Measurements from ENCODE around the gene ETV5.
A peak's percentile ranks its signal among the peaks of the same experiment; 100 is the strongest.
"Not testable (repeated sequence)": the region's sequence is repeated elsewhere in the genome, so short reads cannot be mapped to it uniquely, and the experiment has no call there.

The ETV5 gene

DNA sequence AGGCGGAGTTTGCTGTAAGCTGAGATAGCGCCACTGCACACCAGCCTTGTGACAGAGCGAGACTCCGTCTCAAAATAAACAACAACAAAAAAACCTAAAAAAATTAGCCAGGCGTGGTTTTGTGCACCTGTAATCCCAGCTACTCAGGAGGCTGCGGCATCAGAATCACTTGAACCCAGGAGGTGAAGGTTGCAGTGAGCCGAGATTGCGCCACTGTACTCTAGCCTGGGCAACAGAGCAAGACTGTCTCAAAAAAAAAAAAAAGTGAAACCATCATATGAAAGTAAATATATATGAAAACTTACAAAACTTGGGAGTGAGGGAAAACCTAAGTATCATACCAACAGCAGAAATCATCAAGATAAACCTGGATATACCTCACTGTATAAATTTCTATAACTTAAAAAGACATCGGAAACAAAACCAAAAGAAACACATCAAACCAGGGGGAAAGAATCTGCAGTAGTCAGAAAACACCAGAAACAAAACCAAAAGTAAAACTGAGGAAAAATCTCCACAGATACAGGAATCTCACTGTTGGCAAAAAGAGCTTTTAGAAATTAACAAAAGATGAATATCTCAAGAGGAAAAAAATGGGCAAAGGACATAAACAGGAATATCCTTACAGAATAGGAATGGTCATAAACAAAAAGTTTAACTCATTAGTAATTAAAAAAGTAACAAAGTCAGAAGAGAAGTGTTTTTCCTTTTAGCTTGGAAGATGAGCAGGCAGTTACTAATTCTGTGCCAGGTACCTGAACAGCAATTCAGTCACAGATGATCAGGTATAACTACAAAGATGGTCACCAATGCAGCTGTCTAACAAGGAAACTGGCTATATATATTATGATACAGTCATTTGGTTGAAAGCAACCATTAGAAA is 41.3 kb downstream of the ETV5 start:
- DNase-seq (ENCODE audit: low read depth): no peak

DNA sequence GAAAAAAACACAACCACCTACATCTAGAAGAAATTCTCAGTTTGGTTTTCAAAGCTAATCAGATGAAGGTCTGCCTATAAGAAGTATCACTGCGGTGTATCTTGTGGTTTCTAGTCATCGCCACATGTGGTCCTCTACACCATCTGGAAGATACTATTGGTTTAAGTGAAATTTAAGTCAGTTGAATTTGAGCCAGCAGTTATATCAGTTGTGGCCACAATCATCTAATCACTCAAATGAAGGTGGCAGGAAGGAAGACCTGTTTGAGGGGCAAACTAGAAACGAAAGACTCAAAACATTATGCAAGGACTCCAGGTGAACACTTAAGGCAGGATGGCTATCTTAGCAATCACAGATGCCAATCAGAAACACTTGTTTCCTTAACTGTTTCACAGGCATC is 48.7 kb downstream of the ETV5 start:
- no peak for DNase-seq (ENCODE audit: low read depth)

GRCh38 chr3:186059192-186059591 is 49.7 kb downstream of the ETV5 start:
- no peak for DNase-seq (ENCODE audit: low read depth)

GRCh38 chr3:186058225-186058624 is 50.7 kb downstream of the ETV5 start:
- no peak for DNase-seq (ENCODE audit: low read depth)

DNA sequence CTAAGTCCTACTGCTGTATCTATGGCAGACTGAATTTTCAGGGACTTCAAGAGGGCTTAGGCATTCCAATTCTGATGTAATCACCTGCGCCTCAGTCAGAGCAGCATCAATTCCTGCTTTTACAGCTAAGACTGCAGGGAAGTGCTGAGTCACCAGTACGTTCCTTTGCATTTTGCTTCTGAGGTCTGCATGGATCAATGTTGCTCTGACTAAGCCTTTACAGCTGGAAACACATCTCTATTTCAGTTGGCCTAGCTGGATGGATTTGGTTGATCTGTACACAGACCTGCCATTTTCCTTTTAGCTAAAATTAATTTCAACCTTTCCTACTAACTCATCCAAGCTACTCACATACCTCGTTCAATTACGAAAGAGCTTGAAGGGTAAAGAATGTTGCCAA is 51.3 kb downstream of the ETV5 start:
- DNase-seq (ENCODE audit: low read depth): peak; percentile 42

- DNase-seq (ENCODE audit: low read depth): no peak
Measured at GRCh38 chr3:186054792-186055352, 54.0 kb downstream of the ETV5 start.

- DNase-seq (ENCODE audit: low read depth): no peak
Measured at GRCh38 chr3:186053954-186054791, 54.7 kb downstream of the ETV5 start.

- DNase-seq (ENCODE audit: low read depth): no peak
Measured at GRCh38 chr3:186052096-186052840, 56.6 kb downstream of the ETV5 start.

DNA sequence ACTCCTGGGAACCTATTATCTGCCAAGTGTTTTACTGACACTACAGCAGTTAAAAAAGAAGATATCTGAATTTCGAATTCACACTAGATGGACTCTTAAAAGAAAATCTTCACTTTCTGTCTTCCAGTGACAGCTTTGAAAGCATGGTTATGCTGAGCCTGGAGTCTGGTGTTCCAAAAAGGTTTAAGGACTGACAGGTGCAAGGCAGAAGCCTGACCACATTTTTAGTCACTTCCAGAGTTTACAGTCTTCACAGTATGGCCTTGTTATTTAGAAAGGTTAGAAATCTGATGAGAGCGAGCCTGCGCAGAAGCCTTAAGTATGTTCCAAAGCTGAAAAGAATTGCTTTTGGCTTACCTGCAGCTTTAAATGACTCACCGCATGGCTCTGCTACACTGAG is 59.9 kb downstream of the ETV5 start:
- DNase-seq (ENCODE audit: low read depth): no peak

- no peak for DNase-seq (ENCODE audit: low read depth)
Measured at GRCh38 chr3:186048119-186048518, 60.8 kb downstream of the ETV5 start.

- no peak for DNase-seq (ENCODE audit: low read depth)
Measured at GRCh38 chr3:186046838-186047237, 62.1 kb downstream of the ETV5 start.

DNA sequence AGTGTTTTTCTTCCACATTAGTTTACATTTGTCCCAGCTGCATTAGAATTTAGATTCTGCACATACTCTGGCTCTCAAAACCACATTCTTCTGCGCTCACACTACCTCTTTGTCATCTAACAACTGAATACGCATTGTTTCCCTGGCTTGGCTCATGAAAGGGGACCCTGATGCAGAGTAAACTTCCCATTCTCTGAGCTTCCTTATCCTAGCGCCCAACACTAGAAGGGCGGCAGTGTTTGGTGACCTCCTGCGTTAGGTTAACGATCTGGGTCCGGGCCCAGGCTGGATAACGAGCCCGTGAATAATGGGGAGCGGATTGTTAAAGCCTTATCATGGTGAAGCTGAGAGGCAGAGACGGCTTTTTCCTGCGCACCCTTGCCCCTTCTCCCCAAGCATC is 63.9 kb downstream of the ETV5 start:
- no peak for DNase-seq (ENCODE audit: low read depth)

GRCh38 chr3:186044427-186044826 is 64.5 kb downstream of the ETV5 start:
- no peak for DNase-seq (ENCODE audit: low read depth)

GRCh38 chr3:186042521-186043202 is 66.2 kb downstream of the ETV5 start:
- DNase-seq (ENCODE audit: low read depth): no peak

DNA sequence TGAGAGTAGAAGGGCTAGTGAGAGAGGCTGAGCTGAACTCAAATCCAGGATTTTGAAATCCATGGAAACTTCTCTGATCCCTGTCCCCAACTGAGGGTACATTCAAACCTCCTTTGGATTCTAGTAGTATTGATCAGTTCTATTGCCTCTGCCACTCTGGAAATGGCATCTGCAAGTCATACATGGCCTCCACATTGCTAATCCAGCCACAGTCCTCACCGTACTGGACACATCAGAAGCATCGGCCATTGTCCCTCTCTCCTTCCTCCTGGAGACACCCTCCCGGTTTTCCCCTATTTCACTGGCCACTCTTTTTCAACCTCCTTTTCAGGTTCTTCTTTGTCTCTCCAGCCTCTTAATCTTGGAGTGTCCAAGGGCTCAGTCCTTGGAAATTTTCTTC is 66.9 kb downstream of the ETV5 start:
- DNase-seq (ENCODE audit: low read depth): no peak

GRCh38 chr3:186038360-186038759 is 70.5 kb downstream of the ETV5 start:
- DNase-seq (ENCODE audit: low read depth): no peak

DNA sequence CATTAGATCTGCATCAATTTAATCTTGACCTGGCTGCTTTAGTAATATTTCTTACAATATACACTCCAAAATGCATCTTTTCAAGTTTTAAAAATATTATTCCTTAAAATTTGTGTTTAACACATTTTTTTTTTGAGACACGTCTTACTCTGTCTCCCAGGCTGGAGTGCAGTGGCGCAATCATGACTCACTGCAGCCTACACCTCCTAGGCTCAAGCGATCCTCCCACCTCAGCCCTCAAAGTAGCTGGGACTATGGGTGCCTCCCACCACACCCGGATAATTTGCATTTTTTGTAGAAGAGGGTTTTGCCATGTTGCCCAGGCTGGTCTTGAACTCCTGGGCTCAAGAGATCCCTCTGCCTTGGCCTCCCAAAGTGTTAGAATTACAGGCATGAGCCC is 73.6 kb downstream of the ETV5 start:
- DNase-seq (ENCODE audit: low read depth): no peak

DNA sequence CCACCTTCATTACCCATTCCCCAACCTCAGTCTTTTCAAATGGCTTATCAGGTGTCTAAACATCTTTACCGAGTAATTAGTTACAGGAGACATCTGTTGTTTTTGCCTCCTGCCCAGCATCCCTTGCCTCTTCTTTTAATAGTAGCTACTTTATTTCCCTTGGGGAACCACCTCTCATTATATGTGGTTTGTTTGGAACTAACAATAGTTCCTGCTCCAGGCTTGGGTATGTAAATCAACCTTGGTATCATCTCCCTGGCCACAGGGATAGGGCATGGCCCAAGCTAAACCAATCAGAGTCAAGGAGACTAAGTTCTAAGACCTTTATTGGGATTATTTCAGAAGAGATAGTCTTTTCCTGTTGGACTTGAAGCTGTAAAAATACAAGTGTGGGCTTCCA is 76.6 kb downstream of the ETV5 start:
- no peak for DNase-seq (ENCODE audit: low read depth)

DNA sequence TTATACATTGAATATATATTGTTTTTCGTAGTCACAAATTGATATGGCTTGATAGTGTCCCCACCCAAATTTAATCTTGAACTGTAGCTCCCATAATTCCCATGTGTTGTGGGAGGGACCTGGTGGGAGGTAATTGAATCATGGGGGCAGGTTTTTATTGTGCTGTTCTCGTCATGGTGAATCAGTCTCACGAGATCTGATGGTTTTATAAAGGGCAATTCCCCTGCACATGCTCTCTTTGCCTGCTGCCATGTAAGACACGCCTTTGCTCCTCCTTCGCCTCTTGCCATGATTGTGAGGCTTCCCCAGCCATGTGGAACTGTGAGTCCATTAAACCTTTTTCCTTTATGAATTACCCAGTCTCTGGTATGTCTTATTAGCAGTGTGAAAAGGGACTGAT is 82.9 kb downstream of the ETV5 start:
- not testable (repeated sequence) for DNase-seq (ENCODE audit: low read depth)

GRCh38 chr3:186025161-186025560 is 83.7 kb downstream of the ETV5 start:
- peak; percentile 28 for DNase-seq (ENCODE audit: low read depth)

GRCh38 chr3:186024210-186024609 is 84.7 kb downstream of the ETV5 start:
- DNase-seq (ENCODE audit: low read depth): peak; percentile 21

- DNase-seq (ENCODE audit: low read depth): no peak
Measured at GRCh38 chr3:186022931-186023330, 86.0 kb downstream of the ETV5 start.

All from GM04503 (cell line).